Large intestine (tissue), 3 donors: ENCODE data around the gene GUCY2C. TPM values are rescaled to one million over a fixed set of nuclear protein-coding genes. Genes with fewer than 3 reads are reported as not detected.

Experiments
- DNase-seq, 2 donors: peaks; one replicate each; pipeline versions ENCODE4 v3.0.0 to v3.0.0-alpha.2; 2013
- H3K27ac ChIP-seq: one replicate; pipeline ENCODE4 v1.5.1; 2013; ENCODE audit warnings: low read length
- H3K27me3 ChIP-seq: 2 replicates; pipeline ENCODE4 v1.6.1; 2013; ENCODE audit warnings: low read length; ENCODE audit not compliant: control insufficient read depth, insufficient read depth
- H3K36me3 ChIP-seq: 2 replicates; pipeline ENCODE4 v1.6.1; 2013; ENCODE audit warnings: low read length; ENCODE audit not compliant: control insufficient read depth, insufficient read depth
- H3K4me1 ChIP-seq: one replicate; pipeline ENCODE4 v1.6.1; 2013; ENCODE audit warnings: low read length; ENCODE audit not compliant: control insufficient read depth, insufficient read depth
- H3K4me3 ChIP-seq: one replicate; pipeline ENCODE4 v1.5.1; 2013; ENCODE audit warnings: low read length
- H3K9me3 ChIP-seq: one replicate; pipeline ENCODE4 v1.6.1; 2013; ENCODE audit warnings: mild to moderate bottlenecking, low read depth, low read length, moderate library complexity; ENCODE audit not compliant: control insufficient read depth
- WGBS: methylation state at CpG from one replicate; pipeline ENCODE4 v1.1.5; 2013; ENCODE audit warnings: low lambda C conversion rate; ENCODE audit not compliant: insufficient coverage; 5-methylcytosine and 5-hydroxymethylcytosine counted together
- polyA plus RNA-seq: library from polyadenylated mRNA; unstranded; fragments of 120-200 nt; gene quantifications from one replicate; pipeline ENCODE4 v1.2.1, GENCODE V29; 2013

Gene GUCY2C
- polyA plus RNA-seq, 1 donor = 126 TPM

GRCh38 chr12:14612250-14612649 is 84.1 kb downstream of the GUCY2C start:
- Histone ChIP-seq H3K36me3 (peaks cover 36% of the 10 kb centered on the region), H3K4me3 (no peak overlapping the region), H3K27me3 (no peaks in the 10 kb centered on the region), H3K4me1 (no peaks in the 10 kb centered on the region), H3K9me3 (peaks cover 11% of the 10 kb centered on the region), H3K27ac (no peak overlapping the region)
- no peak for DNase-seq
- WGBS = 100% methylated on average over 1 of the region's 3 CpGs

- Histone ChIP-seq H3K36me3 (peaks cover 35% of the 10 kb centered on the region), H3K27ac (no peak overlapping the region), H3K4me3 (no peak overlapping the region), H3K27me3 (no peaks in the 10 kb centered on the region), H3K9me3 (peaks cover 11% of the 10 kb centered on the region), H3K4me1 (no peaks in the 10 kb centered on the region)
- WGBS = no CpG with 5 or more reads among the region's 3 CpGs
- no peak for DNase-seq
Measured at GRCh38 chr12:14611640-14612203, 84.7 kb downstream of the GUCY2C start.

GRCh38 chr12:14607568-14607967 is 88.8 kb downstream of the GUCY2C start:
- Histone ChIP-seq H3K4me1 (no peaks in the 10 kb centered on the region), H3K27ac (no peak overlapping the region), H3K27me3 (no peaks in the 10 kb centered on the region), H3K4me3 (no peak overlapping the region), H3K9me3 (peaks cover 36% of the 10 kb centered on the region), H3K36me3 (peaks cover 6% of the 10 kb centered on the region)
- DNase-seq = no peak

GRCh38 chr12:14605401-14605989 is 90.9 kb downstream of the GUCY2C start:
- H3K27me3 ChIP-seq = no peaks in the 10 kb centered on the region
- H3K36me3 ChIP-seq = no peaks in the 10 kb centered on the region
- peaks cover 29% of the 10 kb centered on the region for H3K9me3 ChIP-seq
- no peak overlapping the region for H3K4me3 ChIP-seq
- no peak overlapping the region for H3K27ac ChIP-seq
- H3K4me1 ChIP-seq = no peaks in the 10 kb centered on the region
- DNase-seq = no peak
- 78% methylated on average over 2 of the region's 3 CpGs for WGBS

- Histone ChIP-seq H3K27ac (no peak overlapping the region), H3K4me1 (no peaks in the 10 kb centered on the region), H3K4me3 (no peak overlapping the region), H3K36me3 (no peaks in the 10 kb centered on the region), H3K9me3 (peaks cover 27% of the 10 kb centered on the region), H3K27me3 (no peaks in the 10 kb centered on the region)
- DNase-seq = no peak
- WGBS = 93% methylated on average over 3 of the region's 4 CpGs
Measured at GRCh38 chr12:14601692-14602478, 94.5 kb downstream of the GUCY2C start.

GRCh38 chr12:14597480-14597879 is 98.9 kb downstream of the GUCY2C start:
- no CpG with 5 or more reads among the region's 3 CpGs for WGBS
- H3K27me3 ChIP-seq = no peaks in the 10 kb centered on the region
- H3K9me3 ChIP-seq = peaks cover under 1% of the 10 kb centered on the region
- H3K27ac ChIP-seq = no peak overlapping the region
- H3K36me3 ChIP-seq = no peaks in the 10 kb centered on the region
- no peak overlapping the region for H3K4me3 ChIP-seq
- no peaks in the 10 kb centered on the region for H3K4me1 ChIP-seq
- DNase-seq = no peak

- H3K4me3 ChIP-seq = no peak overlapping the region
- no peaks in the 10 kb centered on the region for H3K27me3 ChIP-seq
- DNase-seq = no peak
- H3K9me3 ChIP-seq = peaks cover 3% of the 10 kb centered on the region
- WGBS = 50% methylated on average over 1 of the region's 1 CpG
- H3K4me1 ChIP-seq = no peaks in the 10 kb centered on the region
- no peaks in the 10 kb centered on the region for H3K36me3 ChIP-seq
- no peak overlapping the region for H3K27ac ChIP-seq
Measured at GRCh38 chr12:14591719-14592118, 104.7 kb downstream of the GUCY2C start.

- Histone ChIP-seq H3K4me1 (no peaks in the 10 kb centered on the region), H3K4me3 (no peak overlapping the region)
- no CpG with 5 or more reads among the region's 18 CpGs for WGBS
Measured at GRCh38 chr12:14589169-14590004, 107.0 kb downstream of the GUCY2C start.

GRCh38 chr12:14588571-14588970 is 107.8 kb downstream of the GUCY2C start:
- Histone ChIP-seq H3K27ac (no peak overlapping the region), H3K4me3 (no peak overlapping the region), H3K36me3 (no peaks in the 10 kb centered on the region), H3K27me3 (no peaks in the 10 kb centered on the region), H3K9me3 (peaks cover 3% of the 10 kb centered on the region), H3K4me1 (no peaks in the 10 kb centered on the region)
- DNase-seq = no peak
- WGBS = no CpG with 5 or more reads among the region's 3 CpGs

More at GRCh38 chr12:14589169-14590004, 107.0 kb downstream of the GUCY2C start:
- Histone ChIP-seq H3K9me3 (peaks cover 3% of the 10 kb centered on the region), H3K27ac (no peak overlapping the region), H3K27me3 (no peaks in the 10 kb centered on the region), H3K36me3 (no peaks in the 10 kb centered on the region)
- no peak for DNase-seq

GRCh38 chr12:14578646-14579045 is 117.8 kb downstream of the GUCY2C start:
- no peaks in the 10 kb centered on the region for H3K36me3 ChIP-seq
- no peak for DNase-seq
- no peak overlapping the region for H3K27ac ChIP-seq
- H3K4me3 ChIP-seq = no peak overlapping the region
- H3K4me1 ChIP-seq = no peaks in the 10 kb centered on the region
- H3K9me3 ChIP-seq = no peaks in the 10 kb centered on the region
- WGBS = 94% methylated on average over 6 of the region's 8 CpGs
- H3K27me3 ChIP-seq = no peaks in the 10 kb centered on the region
